H9 (cell line): ENCODE data around the gene TNIK. TPM values are rescaled to one million over a fixed set of nuclear protein-coding genes. Genes with fewer than 3 reads are reported as not detected.

Experiments
- DNase-seq: peaks from one replicate; pipeline ENCODE4 v3.0.0-alpha.2; 2017
- H2AFZ ChIP-seq: one replicate; pipeline ENCODE4 v1.6.1; 2013; ENCODE audit warnings: mild to moderate bottlenecking, low read length, control low read depth, moderate library complexity
- H2AK5ac ChIP-seq: 2 replicates; pipeline ENCODE4 v1.6.1; 2013; ENCODE audit warnings: low read length, control low read depth, mixed read lengths; ENCODE audit not compliant: insufficient read length
- H2BK120ac ChIP-seq: one replicate; pipeline ENCODE4 v1.6.1; 2013; ENCODE audit warnings: low read depth, mild to moderate bottlenecking, low read length, control low read depth, inconsistent platforms; ENCODE audit not compliant: poor library complexity, severe bottlenecking
- H2BK12ac ChIP-seq: 2 replicates; pipeline ENCODE4 v1.6.1; 2013; ENCODE audit warnings: low read length, control low read depth, mixed read lengths, low read depth; ENCODE audit not compliant: insufficient read length
- H2BK15ac ChIP-seq: 2 replicates; pipeline ENCODE4 v1.6.1; 2013; ENCODE audit warnings: low read depth, low read length, control low read depth
- H2BK20ac ChIP-seq: one replicate; pipeline ENCODE4 v1.6.1; 2013; ENCODE audit warnings: low read depth, mild to moderate bottlenecking, low read length, control low read depth, inconsistent platforms; ENCODE audit not compliant: poor library complexity, severe bottlenecking
- H2BK5ac ChIP-seq: 2 replicates; pipeline ENCODE4 v1.6.1; 2013; ENCODE audit warnings: low read length, control low read depth, mixed read lengths; ENCODE audit not compliant: insufficient read length
- H3K14ac ChIP-seq: 2 replicates; pipeline ENCODE4 v1.6.1; 2013; ENCODE audit warnings: low read length, control low read depth; ENCODE audit not compliant: insufficient read depth
- H3K18ac ChIP-seq: 2 replicates; pipeline ENCODE4 v1.6.1; 2013; ENCODE audit warnings: low read depth, mild to moderate bottlenecking, mixed read lengths, low read length, control low read depth; ENCODE audit not compliant: insufficient read length
- H3K23ac ChIP-seq: 2 replicates; pipeline ENCODE4 v1.6.1; 2013; ENCODE audit warnings: low read length, control low read depth, mixed read lengths, low read depth; ENCODE audit not compliant: insufficient read length
- H3K23me2 ChIP-seq: 2 replicates; pipeline ENCODE4 v1.6.1; 2013; ENCODE audit warnings: low read depth, mild to moderate bottlenecking, mixed read lengths, low read length, control low read depth; ENCODE audit not compliant: insufficient read length, poor library complexity, severe bottlenecking
- H3K27ac ChIP-seq: 2 replicates; pipeline ENCODE4 v1.5.1; 2013; ENCODE audit warnings: low read length, control low read depth, mixed read lengths, low read depth; ENCODE audit not compliant: insufficient read length
- H3K27me3 ChIP-seq: 2 replicates; pipeline ENCODE4 v1.6.1; 2013; ENCODE audit warnings: low read length, control low read depth, inconsistent platforms; ENCODE audit not compliant: insufficient read depth
- H3K4ac ChIP-seq: 2 replicates; pipeline ENCODE4 v1.6.1; 2013; ENCODE audit warnings: low read depth, mild to moderate bottlenecking, control low read depth, inconsistent platforms, low read length, moderate library complexity
- H3K4me1 ChIP-seq: 2 replicates; pipeline ENCODE4 v1.6.1; 2013; ENCODE audit warnings: low read length, control low read depth, inconsistent platforms; ENCODE audit not compliant: insufficient read depth
- H3K4me2 ChIP-seq: 2 replicates; pipeline ENCODE4 v1.6.1; 2013; ENCODE audit warnings: low read length, control low read depth, mixed read lengths; ENCODE audit not compliant: insufficient read length, insufficient read depth
- H3K56ac ChIP-seq: 2 replicates; pipeline ENCODE4 v1.6.1; 2013; ENCODE audit warnings: low read depth, mild to moderate bottlenecking, mixed read lengths, low read length, control low read depth; ENCODE audit not compliant: insufficient read length
- H3K79me1 ChIP-seq: 2 replicates; pipeline ENCODE4 v1.6.1; 2013; ENCODE audit warnings: low read depth, mild to moderate bottlenecking, moderate library complexity, low read length, control low read depth, inconsistent platforms; ENCODE audit not compliant: insufficient read depth, poor library complexity, severe bottlenecking
- H3K79me2 ChIP-seq: 2 replicates; pipeline ENCODE4 v1.6.1; 2013; ENCODE audit warnings: low read length, control low read depth, inconsistent platforms; ENCODE audit not compliant: insufficient read depth
- H3K9ac ChIP-seq: 2 replicates; pipeline ENCODE4 v1.6.1; 2013; ENCODE audit warnings: low read length, control low read depth, mixed read lengths; ENCODE audit not compliant: insufficient read length; ENCODE audit errors: extremely low read depth
- H3K9me3 ChIP-seq: one replicate; pipeline ENCODE4 v1.6.1; 2013; ENCODE audit warnings: low read depth, low read length, inconsistent platforms; ENCODE audit not compliant: control insufficient read depth
- H3T11ph ChIP-seq: one replicate; pipeline ENCODE4 v1.6.1; 2013; ENCODE audit warnings: mild to moderate bottlenecking, low read length, control low read depth, inconsistent platforms
- H4K20me1 ChIP-seq: one replicate; pipeline ENCODE4 v1.6.1; 2013; ENCODE audit not compliant: control insufficient read depth, insufficient read length, insufficient read depth
- H4K5ac ChIP-seq: 2 replicates; pipeline ENCODE4 v1.6.1; 2013; ENCODE audit warnings: low read depth, mild to moderate bottlenecking, mixed read lengths, low read length, control low read depth; ENCODE audit not compliant: insufficient read length
- H4K8ac ChIP-seq: replicated peaks from 2 replicates; pipeline ENCODE4 v1.6.1; 2013; ENCODE audit warnings: low read length, control low read depth, mixed read lengths, low read depth; ENCODE audit not compliant: insufficient read length
- H4K91ac ChIP-seq: 2 replicates; pipeline ENCODE4 v1.6.1; 2013; ENCODE audit warnings: low read depth, mild to moderate bottlenecking, moderate library complexity, mixed read lengths, low read length, control low read depth; ENCODE audit not compliant: insufficient read length
- H3K27ac Mint-ChIP-seq, 3 experiments: 2 replicates in 2 of 3; 3 replicates in 1 of 3; pipeline ENCODE4 v1.8.0; 2020 to 2021; ENCODE audit warnings: mixed read lengths in 3 of 3, mild to moderate bottlenecking in 1 of 3, moderate library complexity in 1 of 3
- H3K27me3 Mint-ChIP-seq: 2 replicates; pipeline ENCODE4 v1.8.0; 2021; ENCODE audit warnings: low read depth, mild to moderate bottlenecking, moderate library complexity, mixed read lengths
- H3K36me3 Mint-ChIP-seq, 3 experiments: 2 replicates in 2 of 3; 3 replicates in 1 of 3; pipeline ENCODE4 v1.8.0; 2020 to 2021; ENCODE audit warnings: low read depth in 3 of 3, mixed read lengths in 3 of 3; ENCODE audit not compliant: insufficient read depth in 1 of 3
- H3K4me1 Mint-ChIP-seq, 2 experiments: 2 replicates each; pipeline ENCODE4 v1.8.0; 2020; ENCODE audit warnings: mixed read lengths in 2 of 2
- H3K4me3 Mint-ChIP-seq, 2 experiments: 2 replicates in 1 of 2; 3 replicates in 1 of 2; pipeline ENCODE4 v1.8.0; 2020 to 2021; ENCODE audit warnings: mild to moderate bottlenecking in 2 of 2, mixed read lengths in 2 of 2, moderate library complexity in 1 of 2
- H3K9me3 Mint-ChIP-seq, 2 experiments: 2 replicates in 1 of 2; 3 replicates in 1 of 2; pipeline ENCODE4 v1.8.0; 2020; ENCODE audit warnings: mild to moderate bottlenecking in 2 of 2, mixed read lengths in 2 of 2, moderate library complexity in 1 of 2
- CTCF ChIP-seq: fragments of 200-600 bp; sonication (generic); conservative IDR thresholded peaks from 3 replicates; pipeline ENCODE4 v1.8.0; 2021; ENCODE audit warnings: antibody characterized with exemption, mild to moderate bottlenecking
- WGBS: extraction: QIAGEN DNeasy Blood & Tissue Kit; methylation state at CpG from one replicate; pipeline ENCODE4 v1.1.7; 2013; ENCODE audit warnings: missing lambda C conversion rate, low lambda C conversion rate, mixed read lengths; ENCODE audit not compliant: insufficient read length; ENCODE audit errors: extremely low coverage; 5-methylcytosine and 5-hydroxymethylcytosine counted together
- total RNA-seq: library from RNA; stranded (reverse); gene quantifications from 2 replicates; pipeline ENCODE4 v1.2.1, GENCODE V29; 2021

TNIK gene
- total RNA-seq, 1 experiment from 2014 or later, result 15.9 TPM

GRCh38 chr3:171237009-171237385, 223.2 kb downstream of the TNIK start:
- no peaks in the 10 kb centered on the region for H3K9me3 ChIP-seq
- no peak overlapping the region for H2BK15ac ChIP-seq
- WGBS, result no CpG with 5 or more reads among the region's 2 CpGs
- no peaks in the 10 kb centered on the region for H3K79me2 ChIP-seq
- H3K27ac Mint-ChIP-seq, result peak overlapping the region; percentile 29 to 68 (median 49); a peak in 1 of 7 replicates
- no peaks in the 10 kb centered on the region; a peak in 1 of 5 replicates for H3K9me3 Mint-ChIP-seq
- no peaks in the 10 kb centered on the region for H3K27me3 ChIP-seq
- no peak overlapping the region for H2AK5ac ChIP-seq
- no peak overlapping the region for H2BK12ac ChIP-seq
- no peak overlapping the region for H3T11ph ChIP-seq
- H2BK20ac ChIP-seq, result no peak overlapping the region
- H2BK120ac ChIP-seq, result no peak overlapping the region
- H3K4me3 Mint-ChIP-seq, result no peak overlapping the region
- no peak overlapping the region for H3K4me2 ChIP-seq
- H3K23me2 ChIP-seq, result no peaks in the 10 kb centered on the region
- no peak overlapping the region for H4K91ac ChIP-seq
- DNase-seq, result no peak
- H3K36me3 Mint-ChIP-seq, result peaks cover 0 to 3% (median 0%) of the 10 kb centered on the region in 3 experiments; a peak in 1 of 7 replicates
- H2BK5ac ChIP-seq, result no peak overlapping the region
- peaks cover 19 to 28% of the 10 kb centered on the region in 2 experiments for H3K4me1 Mint-ChIP-seq
- peaks cover 7% of the 10 kb centered on the region; the same call in 1 of the 2 replicates for H3K4me1 ChIP-seq
- no peak overlapping the region for H4K8ac ChIP-seq
- H3K4ac ChIP-seq, result no peak overlapping the region
- no peak overlapping the region for H3K27ac ChIP-seq
- H3K14ac ChIP-seq, result no peak overlapping the region
- no peak overlapping the region for H4K5ac ChIP-seq
- H3K9ac ChIP-seq, result no peak overlapping the region
- no peaks in the 10 kb centered on the region for H3K27me3 Mint-ChIP-seq
- no peak for TF ChIP-seq CTCF
- H3K18ac ChIP-seq, result no peak overlapping the region
- no peaks in the 10 kb centered on the region for H4K20me1 ChIP-seq
- no peaks in the 10 kb centered on the region for H3K79me1 ChIP-seq
- no peak overlapping the region for H3K23ac ChIP-seq
- no peak overlapping the region for H2AFZ ChIP-seq
- H3K56ac ChIP-seq, result no peak overlapping the region
